Measurements from ENCODE around the gene LIG3. TPM values are rescaled to one million over a fixed set of nuclear protein-coding genes. Genes with fewer than 3 reads are reported as not detected.

The LIG3 gene
- 18.3 and 24.4 TPM in 2 replicates for total RNA-seq

GRCh38 chr17:34980353-34980680, at the start of gene LIG3:
TSS of gene LIG3 (plus strand) at chr17:34980512. CDS start at chr17:34983006, 2,494 bp downstream.

DNA sequence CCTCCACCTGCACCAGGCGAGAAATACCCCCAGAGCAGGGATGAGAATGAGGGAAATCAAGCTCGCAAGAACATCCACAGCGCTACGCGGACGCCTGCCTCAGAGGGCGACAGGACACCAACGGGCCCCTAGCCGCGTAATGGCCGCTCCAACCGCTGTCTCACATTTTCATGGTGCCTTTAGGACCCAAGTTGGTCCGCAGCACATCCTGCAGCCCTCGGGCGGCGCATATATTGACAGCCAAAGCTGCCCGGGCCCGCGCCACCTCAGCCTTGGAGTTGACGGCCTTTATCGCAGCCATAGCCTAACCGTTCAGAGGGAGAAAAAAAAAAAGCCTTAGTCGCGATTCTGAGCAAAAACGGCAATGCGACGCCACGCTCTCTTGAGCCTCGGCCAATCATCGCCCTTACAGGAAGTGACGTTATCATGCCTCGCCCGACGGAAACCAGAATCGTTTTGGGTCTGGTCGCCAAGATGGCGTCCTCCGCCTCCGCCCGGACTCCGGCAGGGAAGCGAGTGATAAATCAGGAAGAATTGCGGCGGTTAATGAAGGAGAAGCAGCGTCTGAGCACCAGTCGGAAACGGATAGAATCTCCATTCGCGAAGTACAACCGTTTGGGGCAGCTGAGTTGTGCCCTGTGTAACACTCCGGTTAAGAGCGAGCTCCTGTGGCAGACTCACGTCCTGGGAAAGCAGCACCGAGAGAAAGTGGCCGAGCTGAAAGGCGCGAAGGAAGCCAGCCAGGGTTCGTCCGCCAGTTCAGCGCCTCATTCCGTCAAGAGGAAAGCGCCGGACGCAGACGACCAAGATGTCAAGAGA, 19.0 kb upstream of the LIG3 start, which contains the start of the genes CCT6B and ZNF830:
Gene CCT6B, minus strand, starts transcription at position 368 of the 819 bp plus-strand sequence. Its CDS starts 67 bp downstream, at position 301.
Gene ZNF830, plus strand, starts transcription at position 448 of the 819 bp plus-strand sequence. Its CDS starts 27 bp downstream, at position 475.

Other genes starting within 250 kb of the LIG3 start
- gene CCT6B, start 19.1 kb upstream of the LIG3 start, total RNA-seq, result 0.84 TPM in 1 of 2 replicates, not detected in the other
- 7.1 and 7.3 TPM in 2 replicates for gene ZNF830, start 19.0 kb upstream of the LIG3 start, total RNA-seq
- gene RFFL, start 83.2 kb downstream of the LIG3 start, total RNA-seq, result 12.9 and 14.9 TPM in 2 replicates
- 10.5 and 16.7 TPM in 2 replicates for gene RAD51D, start 139.3 kb downstream of the LIG3 start, total RNA-seq
- not detected in 2 replicates for gene FNDC8, start 141.1 kb downstream of the LIG3 start, total RNA-seq
- 17.6 and 22.4 TPM in 2 replicates for gene NLE1, start 161.8 kb downstream of the LIG3 start, total RNA-seq
- gene UNC45B, start 167.3 kb downstream of the LIG3 start, total RNA-seq, result not detected in 2 replicates
- gene SLC35G3, start 213.9 kb downstream of the LIG3 start, total RNA-seq, result not detected in 2 replicates

All from mammary microvascular endothelial cell (primary cell).